Measurements from ENCODE around the gene HEATR5A.
"Not testable (repeated sequence)": the region's sequence is repeated elsewhere in the genome, so short reads cannot be mapped to it uniquely, and the experiment has no call there.

HEATR5A gene

GRCh38 chr14:31280132-31280870 lies 140.0 kb downstream of the HEATR5A start:
- H3K4me3 Mint-ChIP-seq, result no peak overlapping the region
- peaks cover 20% of the 10 kb centered on the region for H3K9me3 Mint-ChIP-seq
- H3K27me3 Mint-ChIP-seq, result no peaks in the 10 kb centered on the region
- H3K4me1 Mint-ChIP-seq (ENCODE audit: low read depth), result no peaks in the 10 kb centered on the region
- no peaks in the 10 kb centered on the region for H3K36me3 Mint-ChIP-seq (ENCODE audit: low read depth)
- H3K27ac Mint-ChIP-seq, result no peak overlapping the region

DNA sequence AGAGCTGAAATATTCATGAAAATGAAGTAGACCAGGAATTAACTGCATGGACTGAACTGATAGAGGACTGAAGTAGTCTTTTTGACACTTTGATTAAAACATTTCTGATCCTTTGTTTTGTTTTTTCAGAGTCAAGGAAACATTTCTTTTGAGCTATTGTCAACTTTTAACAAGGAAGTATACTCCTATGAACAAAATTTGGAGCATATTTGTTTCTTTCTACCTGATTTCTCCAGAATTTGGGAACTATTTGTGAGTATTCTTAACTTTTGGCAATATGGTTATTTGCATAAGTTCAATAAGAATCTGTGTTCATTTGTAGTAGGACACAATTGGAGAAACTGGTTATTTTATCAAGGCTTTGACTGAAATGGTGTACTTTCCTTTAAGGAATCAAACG lies 141.5 kb downstream of the HEATR5A start:
- no peak overlapping the region for H3K27ac Mint-ChIP-seq
- no peak overlapping the region for H3K4me3 Mint-ChIP-seq
- no peaks in the 10 kb centered on the region for H3K27me3 Mint-ChIP-seq
- no peaks in the 10 kb centered on the region for H3K36me3 Mint-ChIP-seq (ENCODE audit: low read depth)
- peaks cover 5% of the 10 kb centered on the region for H3K4me1 Mint-ChIP-seq (ENCODE audit: low read depth)
- peaks cover 20% of the 10 kb centered on the region for H3K9me3 Mint-ChIP-seq

DNA sequence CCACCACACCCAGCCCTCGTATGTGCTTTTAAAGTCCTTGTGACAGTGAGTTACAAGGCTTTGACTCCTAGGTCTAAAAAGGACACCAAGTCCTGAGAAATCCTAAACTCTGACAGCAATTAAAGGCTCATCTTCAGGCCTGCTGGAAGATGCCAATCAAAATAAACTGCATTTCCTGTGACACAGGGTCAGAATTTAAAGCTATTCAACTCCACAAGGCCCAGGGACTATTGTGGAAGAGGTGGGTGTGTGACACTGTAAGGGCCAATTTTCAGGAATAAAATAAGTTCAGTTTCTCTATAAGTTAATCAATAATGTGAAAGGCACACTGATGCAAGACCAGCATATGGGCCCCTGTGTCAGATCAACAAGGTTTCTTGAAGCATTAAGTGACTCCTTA lies 143.3 kb downstream of the HEATR5A start:
- H3K27me3 Mint-ChIP-seq, result peaks cover 3% of the 10 kb centered on the region
- H3K27ac Mint-ChIP-seq, result no peak overlapping the region
- H3K4me1 Mint-ChIP-seq (ENCODE audit: low read depth), result peaks cover 14% of the 10 kb centered on the region
- no peaks in the 10 kb centered on the region for H3K36me3 Mint-ChIP-seq (ENCODE audit: low read depth)
- peaks cover 23% of the 10 kb centered on the region for H3K9me3 Mint-ChIP-seq
- H3K4me3 Mint-ChIP-seq, result no peak overlapping the region

DNA sequence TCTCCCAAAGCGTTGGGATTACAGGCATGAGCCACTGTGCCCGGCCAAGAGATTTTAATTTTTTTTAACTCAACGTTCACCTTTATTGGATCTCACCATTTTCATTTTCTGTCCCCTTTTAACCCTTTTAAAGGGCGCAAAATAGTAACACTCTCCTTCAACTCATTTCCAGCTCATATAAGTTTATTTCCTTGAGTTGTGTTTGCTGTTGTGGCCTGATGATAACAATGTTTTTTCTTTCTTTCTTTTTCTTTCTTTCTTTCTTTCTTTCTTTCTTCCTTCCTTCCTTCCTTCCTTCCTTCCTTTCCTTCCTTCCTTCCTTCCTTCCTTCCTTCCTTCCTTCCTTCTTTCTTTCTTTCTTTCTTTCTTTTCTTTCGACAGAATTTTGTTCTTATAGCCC lies 143.9 kb downstream of the HEATR5A start:
- H3K4me3 Mint-ChIP-seq; H3K27me3 Mint-ChIP-seq; H3K36me3 Mint-ChIP-seq (ENCODE audit: low read depth); H3K27ac Mint-ChIP-seq: not testable (repeated sequence)
- Mint-ChIP-seq H3K9me3 (peaks cover 23% of the 10 kb centered on the region), H3K4me1 (ENCODE audit: low read depth) (peaks cover 14% of the 10 kb centered on the region)

DNA sequence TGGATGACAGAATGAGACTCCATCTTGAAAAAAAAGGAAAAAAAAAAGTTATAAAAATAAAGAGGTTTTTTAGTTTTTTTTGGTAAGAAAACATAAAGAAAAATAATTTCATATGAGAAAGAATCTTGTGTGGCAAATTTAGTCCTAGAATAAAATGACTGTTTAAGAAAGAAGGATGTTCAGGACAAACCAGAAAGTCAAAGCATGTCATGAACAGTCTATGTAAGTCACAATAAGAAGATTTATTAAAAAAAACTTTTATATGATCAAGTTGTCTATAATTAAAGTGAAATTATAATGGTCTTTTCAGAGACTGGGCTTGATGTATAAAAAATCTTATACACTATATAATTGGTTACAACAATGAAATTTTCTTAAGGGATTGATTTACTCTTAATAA lies 144.6 kb downstream of the HEATR5A start:
- peaks cover 23% of the 10 kb centered on the region for H3K9me3 Mint-ChIP-seq
- H3K4me3 Mint-ChIP-seq, result no peak overlapping the region
- H3K27ac Mint-ChIP-seq, result no peak overlapping the region
- H3K4me1 Mint-ChIP-seq (ENCODE audit: low read depth), result peaks cover 14% of the 10 kb centered on the region
- H3K36me3 Mint-ChIP-seq (ENCODE audit: low read depth), result no peaks in the 10 kb centered on the region
- H3K27me3 Mint-ChIP-seq, result peaks cover 3% of the 10 kb centered on the region

DNA sequence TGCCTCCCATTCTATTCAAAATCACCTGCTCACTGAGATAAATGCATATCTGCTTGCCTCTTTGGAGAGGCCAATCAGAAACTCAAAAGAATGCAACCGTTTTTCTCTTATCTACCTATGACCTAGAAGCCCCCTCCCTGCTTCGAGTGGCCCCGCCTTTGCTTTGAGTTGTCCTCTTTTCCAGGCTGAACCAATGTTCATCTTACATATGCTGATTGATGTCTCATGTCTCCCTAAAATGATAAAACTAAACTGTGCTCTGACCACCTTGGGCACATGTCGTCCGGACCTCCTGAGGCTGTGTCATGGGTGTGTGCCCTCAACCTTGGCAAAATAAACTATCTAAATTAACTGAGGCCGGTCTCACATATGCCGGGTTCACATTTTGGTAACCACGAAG lies 148.7 kb downstream of the HEATR5A start:
- Mint-ChIP-seq H3K36me3 (ENCODE audit: low read depth) (no peaks in the 10 kb centered on the region), H3K27ac (no peak overlapping the region), H3K27me3 (peaks cover 3% of the 10 kb centered on the region), H3K9me3 (peaks cover 12% of the 10 kb centered on the region), H3K4me3 (no peak overlapping the region), H3K4me1 (ENCODE audit: low read depth) (peaks cover 14% of the 10 kb centered on the region)

- H3K27me3 Mint-ChIP-seq, result peaks cover 3% of the 10 kb centered on the region
- no peak overlapping the region for H3K27ac Mint-ChIP-seq
- peaks cover 7% of the 10 kb centered on the region for H3K9me3 Mint-ChIP-seq
- peaks cover 14% of the 10 kb centered on the region for H3K4me1 Mint-ChIP-seq (ENCODE audit: low read depth)
- no peaks in the 10 kb centered on the region for H3K36me3 Mint-ChIP-seq (ENCODE audit: low read depth)
- H3K4me3 Mint-ChIP-seq, result no peak overlapping the region
Observed at GRCh38 chr14:31270196-31270772, 150.1 kb downstream of the HEATR5A start.

- Mint-ChIP-seq H3K27me3 (peaks cover 3% of the 10 kb centered on the region), H3K36me3 (ENCODE audit: low read depth) (no peaks in the 10 kb centered on the region), H3K9me3 (peaks cover 7% of the 10 kb centered on the region), H3K4me1 (ENCODE audit: low read depth) (peaks cover 14% of the 10 kb centered on the region), H3K27ac (no peak overlapping the region), H3K4me3 (no peak overlapping the region)
Observed at GRCh38 chr14:31269634-31270195, 150.6 kb downstream of the HEATR5A start.

- H3K9me3 Mint-ChIP-seq, result peaks cover 7% of the 10 kb centered on the region
- no peaks in the 10 kb centered on the region for H3K36me3 Mint-ChIP-seq (ENCODE audit: low read depth)
- H3K4me3 Mint-ChIP-seq, result no peak overlapping the region
- peaks cover 11% of the 10 kb centered on the region for H3K4me1 Mint-ChIP-seq (ENCODE audit: low read depth)
- no peak overlapping the region for H3K27ac Mint-ChIP-seq
- H3K27me3 Mint-ChIP-seq, result peaks cover 3% of the 10 kb centered on the region
Observed at GRCh38 chr14:31268216-31268615, 152.1 kb downstream of the HEATR5A start.

GRCh38 chr14:31266437-31267331 lies 153.7 kb downstream of the HEATR5A start:
- H3K4me3 Mint-ChIP-seq, result no peak overlapping the region
- H3K36me3 Mint-ChIP-seq (ENCODE audit: low read depth), result no peaks in the 10 kb centered on the region
- H3K27ac Mint-ChIP-seq, result no peak overlapping the region

DNA sequence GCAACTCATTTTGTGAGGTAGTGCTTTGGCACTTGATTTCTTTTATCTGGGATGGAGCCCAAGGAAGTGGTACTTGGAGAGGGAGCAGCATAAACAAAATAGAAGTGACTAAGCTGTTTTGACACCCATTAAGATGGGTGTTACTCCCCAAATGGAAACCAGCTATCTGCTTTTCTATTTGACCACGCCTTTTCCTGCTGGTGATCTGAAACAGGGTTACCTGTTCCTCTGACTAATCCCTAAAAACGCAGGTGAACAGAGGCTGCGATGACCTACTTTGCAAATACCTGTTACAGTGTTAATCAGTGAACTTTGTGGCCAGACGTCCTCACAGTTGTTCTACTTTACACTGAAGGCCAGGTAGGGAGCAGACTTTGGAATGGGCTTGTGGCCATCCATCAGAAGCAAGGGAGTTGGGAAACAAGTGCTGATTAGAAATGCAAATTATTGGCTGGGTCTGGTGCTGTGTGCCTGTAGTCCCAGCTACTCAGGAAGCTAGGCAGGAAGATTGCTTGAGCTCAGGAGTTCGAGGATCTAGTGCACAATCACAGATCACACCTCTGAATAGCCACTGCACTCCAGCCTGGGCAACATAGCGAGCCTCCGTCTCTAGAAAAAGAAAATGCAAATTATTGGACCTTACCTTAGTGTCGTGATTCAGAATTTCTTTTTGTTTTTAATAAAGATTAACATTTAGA lies 154.5 kb downstream of the HEATR5A start:
- no peaks in the 10 kb centered on the region for H3K27me3 Mint-ChIP-seq

More at GRCh38 chr14:31266437-31267331, 153.7 kb downstream of the HEATR5A start:
- Mint-ChIP-seq H3K4me1 (ENCODE audit: low read depth) (peaks cover 6% of the 10 kb centered on the region), H3K27me3 (no peaks in the 10 kb centered on the region), H3K9me3 (peaks cover 4% of the 10 kb centered on the region)

GRCh38 chr14:31263485-31264133 lies 156.7 kb downstream of the HEATR5A start:
- no peak overlapping the region for H3K27ac Mint-ChIP-seq
- H3K27me3 Mint-ChIP-seq, result no peaks in the 10 kb centered on the region
- H3K9me3 Mint-ChIP-seq, result no peaks in the 10 kb centered on the region
- no peak overlapping the region for H3K4me3 Mint-ChIP-seq
- H3K4me1 Mint-ChIP-seq (ENCODE audit: low read depth), result peaks cover 6% of the 10 kb centered on the region
- H3K36me3 Mint-ChIP-seq (ENCODE audit: low read depth), result no peaks in the 10 kb centered on the region

More for the DNA sequence above, 154.5 kb downstream of the HEATR5A start:
- H3K4me3 Mint-ChIP-seq, result no peak overlapping the region
- peaks cover 4% of the 10 kb centered on the region for H3K9me3 Mint-ChIP-seq
- H3K27ac Mint-ChIP-seq, result no peak overlapping the region
- no peaks in the 10 kb centered on the region for H3K36me3 Mint-ChIP-seq (ENCODE audit: low read depth)
- peaks cover 6% of the 10 kb centered on the region for H3K4me1 Mint-ChIP-seq (ENCODE audit: low read depth)

- no peak overlapping the region for H3K4me3 Mint-ChIP-seq
Observed at GRCh38 chr14:31261859-31262731, 158.3 kb downstream of the HEATR5A start.

More at GRCh38 chr14:31261859-31262731, 158.3 kb downstream of the HEATR5A start:
- Mint-ChIP-seq H3K27ac (no peak overlapping the region), H3K4me1 (ENCODE audit: low read depth) (peaks cover 6% of the 10 kb centered on the region), H3K27me3 (no peaks in the 10 kb centered on the region), H3K36me3 (ENCODE audit: low read depth) (no peaks in the 10 kb centered on the region), H3K9me3 (no peaks in the 10 kb centered on the region)

Measured in stimulated activated naive CD8-positive, alpha-beta T cell treated with anti-CD3 and anti-CD28 coated beads, Interleukin-15, Interleukin-2, amounts not matched to agents 100 ng/mL and 50 ng/mL, for 24 hours (primary cell).